Neural progenitor cell (in vitro differentiated cells): ENCODE data around the gene CALN1.

Experiments used
- CTCF ChIP-seq: fragments of 200-600 bp; sonication (generic); IDR thresholded peaks from 2 replicates; pipeline ENCODE4 v1.5.1; 2017; ENCODE audit warnings: antibody characterized with exemption, mild to moderate bottlenecking
- EZH2 ChIP-seq: fragments of 200-600 bp; sonication (generic); IDR thresholded peaks from 2 replicates; pipeline ENCODE4 v1.6.1; 2017; ENCODE audit warnings: antibody characterized with exemption, mild to moderate bottlenecking, moderate library complexity
- EZH2phosphoT487 ChIP-seq: fragments of 200-600 bp; sonication (generic); IDR thresholded peaks from 2 replicates; pipeline ENCODE4 v1.6.1; 2017; ENCODE audit warnings: antibody characterized with exemption

GRCh38 chr7:72272479-72272878 is 139.7 kb downstream of the CALN1 start:
- no peak for TF ChIP-seq EZH2phosphoT487
- no peak for TF ChIP-seq CTCF
- no peak for TF ChIP-seq EZH2
